ENCODE measurements around the gene NEMP1. TPM values are rescaled to one million over a fixed set of nuclear protein-coding genes. Genes with fewer than 3 reads are reported as not detected.

NEMP1 gene
- total RNA-seq, 4 donors from 2014 or later = 4.0 to 66.7 (median 5.2) TPM

DNA sequence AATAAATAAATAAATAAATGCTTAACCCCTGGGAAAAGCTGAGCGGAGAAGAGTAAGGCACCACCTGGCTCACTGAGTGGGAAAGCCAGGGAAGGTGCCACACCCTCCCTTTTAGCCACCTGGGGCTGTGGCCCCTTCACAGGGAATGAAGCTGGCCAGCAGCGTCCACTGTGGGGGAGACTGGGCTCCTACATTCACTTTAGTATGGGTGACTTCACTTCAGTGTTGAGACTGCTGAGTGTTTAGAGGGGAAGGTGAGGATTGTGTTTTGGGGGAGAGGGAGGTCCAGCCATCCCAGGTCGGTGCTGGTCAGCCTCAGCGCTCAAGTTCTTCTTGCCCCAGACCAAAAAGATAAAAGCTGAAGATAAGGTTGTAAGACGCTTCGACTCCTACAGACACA lies 11.9 kb upstream of the NEMP1 start:
- Histone ChIP-seq H3K27me3 (no peaks in the 10 kb centered on the region), H3K27ac (peak overlapping the region; percentile 92 to 98 (median 96)), H3K9me3 (no peaks in the 10 kb centered on the region), H3K4me3 (peak overlapping the region in 3 of 4 donors; percentile 52 to 77 (median 68)), H3K36me3 (no peaks in the 10 kb centered on the region), H3K4me1 (peaks cover 23 to 84% (median 63%) of the 10 kb centered on the region in 4 donors)
- no peak for DNase-seq
- in situ Hi-C loops (cut with MboI; ENCODE audit: low pct_ligation_motif_present in 1 of 4, low pct_unique_long_range_greater_than_20kb in 1 of 4, low sequenced_read_pairs in 3 of 4) = no loop called here
- TF ChIP-seq POLR2AphosphoS5 (IDR thresholded peaks at IDR 0.05) (no peak), EP300 (IDR thresholded peaks at IDR 0.05; ENCODE audit: low read depth) (no peak), CTCF (IDR thresholded peaks at IDR 0.05) (no peak), POLR2A (IDR thresholded peaks at IDR 0.05) (no peak)
- 65 to 90% methylated on average over 2 to 6 of the region's 6 CpGs for WGBS, 2 donors (ENCODE audit: low coverage in 1 of 2)
- intact Hi-C loops (cut with DNase I; ENCODE audit: low total_unique reads) = no loop called here

GRCh38 chr12:57089271-57090245 lies 11.0 kb upstream of the NEMP1 start:
- 0 to 2% methylated on average over 1 to 32 of the region's 45 CpGs for WGBS, 2 donors (ENCODE audit: low coverage in 1 of 2)
- Histone ChIP-seq H3K4me1 (peaks cover 23 to 82% (median 63%) of the 10 kb centered on the region in 4 donors), H3K4me3 (peak overlapping the region; percentile 52 to 89 (median 72)), H3K27ac (peak overlapping the region; percentile 92 to 98 (median 96)), H3K9me3 (no peaks in the 10 kb centered on the region), H3K36me3 (no peaks in the 10 kb centered on the region), H3K27me3 (no peaks in the 10 kb centered on the region)
- in situ Hi-C loops (cut with MboI; ENCODE audit: low pct_ligation_motif_present in 1 of 4, low pct_unique_long_range_greater_than_20kb in 1 of 4, low sequenced_read_pairs in 3 of 4) = no loop called here
- TF ChIP-seq CTCF (IDR thresholded peaks at IDR 0.05) = no peak
- no peak for TF ChIP-seq EP300 (IDR thresholded peaks at IDR 0.05; ENCODE audit: low read depth)
- peak; percentile 48 to 65 (median 58) for TF ChIP-seq POLR2AphosphoS5 (IDR thresholded peaks at IDR 0.05)
- TF ChIP-seq POLR2A (IDR thresholded peaks at IDR 0.05) = peak; percentile 39
- intact Hi-C loops (cut with DNase I; ENCODE audit: low total_unique reads) = loop anchor here (2.0 kb wide), 1 partner anchor 21 kb away; the partner anchor contains the start of gene STAT6
- DNase-seq = peak; percentile 75

GRCh38 chr12:57088354-57089270 lies 10.0 kb upstream of the NEMP1 start, which contains the start of gene NAB2:
NAB2 (plus strand) TSS chr12:57089114; CDS start chr12:57089272, 158 bp downstream.
- Histone ChIP-seq H3K4me3 (peak within 1 kb of the TSS; percentile 52 to 89 (median 72)), H3K4me1 (peaks cover 23 to 72% (median 58%) of the 10 kb centered on the region in 4 donors), H3K36me3 (no peaks in the 10 kb centered on the region), H3K27ac (peak within 1 kb of the TSS; percentile 92 to 98 (median 96)), H3K9me3 (no peaks in the 10 kb centered on the region), H3K27me3 (no peaks in the 10 kb centered on the region)
- DNase-seq = peak; percentile 96
- 1% methylated on average over 61 of the region's 91 CpGs; no CpG with 5 or more reads in 1 of the 2 donors for WGBS, 2 donors (ENCODE audit: low coverage in 1 of 2)
- in situ Hi-C loops (cut with MboI; ENCODE audit: low pct_ligation_motif_present in 1 of 4, low pct_unique_long_range_greater_than_20kb in 1 of 4, low sequenced_read_pairs in 3 of 4) (no loop called here), intact Hi-C loops (cut with DNase I; ENCODE audit: low total_unique reads) (loop anchor here (2.0 kb wide), 1 partner anchor 22 kb away; the partner anchor contains the start of gene STAT6)
- TF ChIP-seq CTCF (IDR thresholded peaks at IDR 0.05) (no peak), EP300 (IDR thresholded peaks at IDR 0.05; ENCODE audit: low read depth) (no peak), POLR2AphosphoS5 (IDR thresholded peaks at IDR 0.05) (peak; percentile 94 to 95 (median 95)), POLR2A (IDR thresholded peaks at IDR 0.05) (peak; percentile 67)

All from transverse colon (tissue), 4 donors.